T-helper 9 cell (primary cell): ENCODE results near the gene PDCD10.

Source experiments
- DNase-seq: peaks from one replicate; pipeline ENCODE4 v3.0.0-alpha.2; 2020

PDCD10 gene

DNA sequence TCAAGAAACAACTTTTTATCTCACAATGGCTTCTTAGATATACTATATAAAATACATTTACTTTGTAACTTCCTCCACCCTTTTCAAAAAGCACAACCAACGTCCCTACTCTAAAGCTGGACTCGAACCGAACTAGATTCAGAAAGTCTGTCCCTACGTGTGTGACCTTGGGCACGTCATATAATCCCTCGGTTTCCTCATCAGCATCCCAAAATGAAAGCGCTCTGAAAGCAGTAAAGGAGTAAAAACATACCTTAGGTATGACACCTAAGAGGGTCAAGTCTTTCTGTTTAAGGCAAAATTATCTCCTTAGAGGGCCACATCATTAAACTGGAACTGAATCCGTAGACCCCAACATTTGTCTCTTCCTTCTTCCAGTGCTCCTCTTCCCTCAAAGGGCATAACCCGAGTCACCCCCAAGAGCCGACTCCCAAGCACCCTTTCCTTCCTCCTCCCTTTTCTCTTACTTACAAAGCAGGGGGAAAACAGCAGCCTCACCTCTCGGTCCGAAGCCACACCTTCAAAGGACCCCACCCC lies 663 bp downstream of the PDCD10 start:
- no peak for DNase-seq

DNA sequence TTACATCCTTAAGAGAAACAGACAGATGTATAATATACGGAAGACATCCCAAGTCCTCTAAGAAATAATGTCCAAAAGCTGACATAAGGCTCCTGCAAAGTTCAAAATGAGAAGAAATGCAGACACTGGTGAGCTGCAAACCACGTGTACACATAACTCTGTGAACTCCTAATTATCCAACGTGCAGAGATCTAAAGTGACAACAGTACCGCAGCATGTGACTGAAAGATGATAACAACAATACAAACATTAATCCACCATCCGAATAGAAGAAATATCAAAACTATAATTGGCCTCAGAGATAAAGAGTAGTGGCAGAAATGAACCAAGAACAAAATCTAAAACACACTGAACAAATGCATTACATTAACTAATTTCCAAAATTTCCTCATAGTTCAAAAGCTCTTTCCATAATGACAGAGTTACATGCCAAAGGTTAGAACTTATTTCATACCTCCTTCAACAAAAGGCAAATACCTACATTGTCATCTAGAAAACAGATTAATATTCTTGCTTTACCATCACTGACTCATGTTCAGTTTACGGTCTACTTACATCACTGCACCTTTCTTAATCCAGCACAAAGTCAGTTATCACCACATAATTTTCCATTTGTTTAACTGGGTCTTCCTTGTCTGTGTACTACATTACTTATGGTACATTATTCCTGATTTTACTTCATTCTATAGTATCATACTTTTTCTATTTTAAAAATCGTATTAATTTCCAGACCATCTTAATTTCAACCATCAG lies 2.2 kb downstream of the PDCD10 start:
- no peak for DNase-seq

DNA sequence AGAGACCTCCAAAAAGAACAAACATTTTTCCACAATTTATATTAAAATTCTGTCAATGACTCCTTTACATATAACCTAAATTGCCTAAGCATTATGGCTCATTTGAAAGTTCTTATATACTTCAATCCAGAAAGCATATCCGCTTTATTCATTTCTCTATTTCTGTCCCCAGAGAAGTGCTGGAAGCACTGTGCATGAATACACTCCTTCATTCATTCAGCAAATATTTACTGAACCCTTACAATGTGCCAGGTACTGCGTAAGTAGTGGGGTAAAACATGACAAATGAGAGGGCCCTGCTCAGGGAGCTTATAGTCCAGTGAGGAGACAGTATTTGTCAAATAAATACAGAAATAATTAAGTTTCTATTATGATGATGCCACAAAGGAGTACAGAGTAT lies 3.3 kb downstream of the PDCD10 start:
- no peak for DNase-seq

DNA sequence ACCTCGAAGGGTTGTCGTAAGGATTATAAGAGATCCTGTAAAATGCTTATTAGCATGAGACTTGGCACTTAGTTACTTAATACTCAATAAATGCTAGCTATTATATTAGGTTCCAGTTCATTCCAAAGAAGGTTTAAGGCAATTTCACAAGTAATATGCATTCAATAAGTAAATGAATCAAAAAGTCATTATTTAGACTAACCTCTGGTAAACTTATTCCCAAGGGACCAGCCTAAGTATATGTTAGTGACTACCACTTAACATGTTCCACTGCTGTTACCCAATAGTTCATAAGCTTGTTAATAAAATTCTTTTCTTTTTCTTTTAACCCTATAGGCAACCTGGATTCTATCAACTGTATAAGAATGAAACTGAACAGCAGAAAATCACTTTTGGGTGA lies 5.1 kb downstream of the PDCD10 start:
- no peak for DNase-seq

DNA sequence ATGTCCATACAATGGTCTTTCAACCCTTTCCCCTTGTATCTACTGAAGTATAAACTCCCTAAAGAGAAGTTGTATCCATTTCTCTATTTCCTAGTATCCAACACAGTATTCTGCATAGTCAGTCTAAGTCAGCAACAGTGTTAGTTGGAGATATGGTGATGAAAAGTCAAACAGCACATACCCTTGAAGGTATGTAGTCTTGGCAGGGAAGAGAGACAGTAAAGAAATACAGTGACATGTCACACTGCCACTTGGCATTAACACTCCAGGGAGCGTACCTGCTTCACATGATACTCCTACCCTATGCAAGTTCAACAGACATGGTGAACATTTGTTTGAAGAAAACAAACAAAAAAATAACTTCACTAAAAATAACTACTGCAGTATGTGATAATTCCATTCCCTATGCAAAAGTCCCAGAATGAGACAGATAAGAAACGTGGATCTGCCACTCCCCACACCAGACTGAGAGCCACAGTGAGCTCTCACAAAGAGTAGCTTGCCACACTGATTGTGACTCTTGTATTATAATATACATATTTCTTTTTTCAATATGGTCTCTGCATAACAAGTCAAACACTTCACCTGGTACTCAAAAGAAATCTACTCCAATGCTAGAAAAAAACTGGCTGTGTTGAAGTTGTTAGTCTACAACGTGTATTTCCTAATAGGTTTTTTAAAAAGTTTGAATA lies 5.9 kb downstream of the PDCD10 start:
- DNase-seq, result no peak

DNA sequence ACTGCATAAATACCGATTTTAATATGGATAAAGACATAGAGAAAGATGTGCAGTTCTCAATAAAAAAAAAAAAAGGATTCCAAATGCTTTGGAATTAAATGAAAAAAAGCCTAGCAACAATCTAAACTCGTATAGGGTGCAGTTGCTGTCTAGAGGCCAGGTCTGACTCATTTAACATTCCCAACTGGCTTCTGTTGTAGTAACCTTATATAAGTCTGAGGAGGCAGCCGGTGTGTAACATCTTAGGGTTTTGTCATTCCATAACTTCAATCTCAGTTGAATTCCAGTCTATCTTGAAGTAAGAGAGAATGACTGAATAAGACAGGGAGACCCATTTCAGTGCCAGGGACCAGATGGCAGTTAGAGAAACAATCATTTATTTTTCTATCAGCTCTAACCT lies 6.5 kb downstream of the PDCD10 start:
- no peak for DNase-seq

DNA sequence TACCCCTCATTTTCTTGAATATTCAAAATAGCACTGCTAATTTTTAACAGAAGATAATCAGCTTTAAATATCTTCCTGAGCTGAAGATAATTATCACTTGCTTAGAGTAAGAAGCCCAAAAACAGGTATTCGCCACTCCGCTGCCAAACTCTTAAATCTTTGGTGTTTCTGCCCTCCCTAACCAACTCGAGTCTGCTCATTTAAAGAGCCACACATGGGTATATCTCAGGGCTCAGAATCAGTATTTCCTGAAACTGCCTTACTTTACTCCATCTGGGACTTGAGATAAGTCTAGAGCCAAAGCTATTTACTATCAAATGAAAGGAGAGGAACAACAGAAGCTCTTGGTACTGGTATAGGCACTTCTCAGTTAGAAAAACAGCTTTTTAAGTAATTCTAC lies 10.8 kb downstream of the PDCD10 start:
- no peak for DNase-seq

DNA sequence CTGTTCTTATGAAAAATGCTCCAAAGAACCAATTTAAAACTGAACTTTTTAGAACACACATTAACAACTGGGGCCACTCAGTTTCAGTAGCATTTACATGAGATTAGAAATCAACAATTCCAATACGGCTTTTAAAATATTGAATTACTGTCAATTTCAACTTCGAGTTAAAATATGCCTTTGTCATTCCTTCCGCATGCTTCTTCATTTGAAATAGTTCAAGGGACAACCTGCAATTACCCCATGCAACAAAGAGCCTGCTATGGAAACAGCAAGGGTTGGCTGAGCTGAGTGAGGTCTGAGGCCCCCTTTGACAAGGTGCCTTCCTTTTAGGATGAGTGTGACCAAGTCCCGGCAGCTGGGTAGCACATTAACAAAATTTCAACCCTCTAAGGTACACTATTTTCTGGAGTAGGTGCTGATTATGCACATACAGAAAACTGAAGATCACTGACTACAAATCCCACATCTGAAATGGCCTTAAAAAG lies 11.6 kb downstream of the PDCD10 start:
- DNase-seq, result no peak

DNA sequence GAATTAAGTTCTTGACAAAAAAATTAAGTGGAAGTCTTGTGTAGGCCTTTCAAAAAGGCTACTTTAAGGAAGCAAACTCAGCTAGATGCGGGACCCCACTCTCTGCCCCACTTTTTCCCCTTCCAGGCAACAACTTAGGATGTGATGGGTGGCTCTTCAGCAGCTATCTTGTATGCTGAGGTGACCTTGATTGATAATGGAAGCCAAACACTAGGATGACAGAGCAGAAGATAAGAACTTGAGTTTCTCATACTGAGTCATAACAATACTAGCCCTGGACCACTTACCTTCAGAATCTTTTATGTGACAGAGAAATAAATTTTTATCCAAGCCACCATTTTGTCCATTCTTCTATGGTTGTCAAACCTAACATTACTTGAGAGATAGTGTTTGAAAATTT lies 16.1 kb downstream of the PDCD10 start:
- DNase-seq, result no peak

DNA sequence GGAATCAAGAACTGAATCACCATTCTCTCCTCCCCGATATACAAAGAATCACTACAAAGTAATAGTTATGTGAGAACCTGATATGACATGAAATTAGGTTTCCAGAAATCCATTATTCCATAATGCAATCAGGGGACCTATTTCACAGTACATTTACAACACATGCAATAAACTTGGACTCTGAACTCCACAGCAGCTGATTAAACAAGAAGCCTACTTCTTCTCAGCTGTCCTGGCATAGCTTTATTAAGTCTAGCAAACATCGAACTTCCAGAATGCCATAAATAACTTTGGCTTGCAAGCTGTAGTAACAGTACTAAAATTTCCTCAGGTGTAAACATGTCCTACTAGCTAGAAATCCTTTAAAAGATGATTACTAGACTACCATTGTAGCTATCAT lies 17.8 kb downstream of the PDCD10 start:
- DNase-seq, result no peak

DNA sequence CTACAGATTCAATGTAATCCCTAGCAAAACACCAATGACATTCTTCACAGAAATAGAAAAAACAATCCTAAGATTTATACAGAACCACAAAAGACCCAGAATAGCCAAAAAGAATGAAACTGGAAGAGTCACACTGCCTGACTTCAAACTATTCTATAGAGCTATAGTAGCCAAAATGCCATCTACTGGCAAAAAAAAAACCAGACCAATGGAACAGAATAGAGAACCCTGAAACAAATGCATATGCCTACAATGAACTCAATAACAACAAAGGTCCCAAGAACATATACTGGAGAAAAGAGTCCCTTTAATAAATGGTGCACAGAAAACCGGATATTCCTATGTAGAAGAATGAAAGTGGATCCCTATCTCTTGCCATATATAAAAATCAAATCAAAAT lies 19.8 kb downstream of the PDCD10 start:
- DNase-seq, result no peak

DNA sequence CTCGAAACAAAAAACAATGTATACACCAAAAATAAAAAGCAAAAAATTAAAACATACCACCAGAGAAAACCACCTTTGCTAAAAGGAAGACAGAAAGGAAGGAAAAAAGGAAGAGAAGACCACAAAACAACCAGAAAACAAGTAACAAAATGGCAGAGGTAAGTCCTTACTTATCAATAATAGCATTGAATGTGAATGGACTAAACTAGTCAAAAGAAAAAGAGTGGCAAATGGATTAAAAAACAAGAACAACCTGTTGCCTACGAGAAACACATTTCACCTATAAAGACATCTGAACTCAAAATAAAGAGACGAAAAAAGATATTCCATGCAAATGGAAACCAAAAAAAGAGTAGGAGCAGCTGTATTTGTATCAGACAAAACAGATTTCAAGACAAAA lies 22.2 kb downstream of the PDCD10 start:
- no peak for DNase-seq

DNA sequence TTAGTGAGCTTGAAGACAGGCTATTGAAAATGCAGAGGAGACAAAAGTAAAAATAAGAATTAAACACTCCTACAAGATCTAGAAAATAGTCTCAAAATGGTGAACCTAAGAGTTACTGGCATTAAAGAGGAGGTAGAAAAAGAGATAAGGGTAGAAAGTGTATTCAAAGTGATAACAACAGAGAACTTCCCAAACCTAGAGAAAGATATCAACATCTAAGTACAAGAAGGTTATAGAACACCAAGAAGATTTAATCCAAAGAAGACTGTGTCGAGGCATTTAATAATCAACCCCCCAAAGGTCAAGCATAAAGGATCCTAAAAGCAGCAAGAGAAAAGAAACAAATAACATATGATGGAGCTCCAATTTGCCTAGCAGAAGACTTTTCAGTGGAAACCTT lies 23.3 kb downstream of the PDCD10 start:
- DNase-seq, result no peak

DNA sequence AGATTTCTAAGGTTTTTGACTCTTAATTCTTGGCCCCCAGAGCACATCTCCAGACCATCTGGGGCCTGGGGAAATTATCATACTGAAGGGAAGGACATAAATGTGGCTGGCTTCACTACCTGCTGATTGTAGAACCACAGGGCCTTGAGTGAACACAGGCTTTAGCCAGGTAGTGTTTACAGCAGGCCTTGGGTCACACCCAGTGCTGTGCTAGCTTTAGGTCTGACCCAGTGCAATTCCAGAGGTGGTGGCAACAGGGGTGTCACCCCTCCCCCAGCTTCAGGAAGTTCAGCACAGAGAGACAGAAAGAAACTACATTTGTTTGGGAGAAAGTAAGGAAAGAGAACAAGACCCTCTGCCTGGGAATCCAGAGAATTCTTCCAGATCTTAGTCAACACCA lies 24.1 kb downstream of the PDCD10 start:
- DNase-seq, result no peak

DNA sequence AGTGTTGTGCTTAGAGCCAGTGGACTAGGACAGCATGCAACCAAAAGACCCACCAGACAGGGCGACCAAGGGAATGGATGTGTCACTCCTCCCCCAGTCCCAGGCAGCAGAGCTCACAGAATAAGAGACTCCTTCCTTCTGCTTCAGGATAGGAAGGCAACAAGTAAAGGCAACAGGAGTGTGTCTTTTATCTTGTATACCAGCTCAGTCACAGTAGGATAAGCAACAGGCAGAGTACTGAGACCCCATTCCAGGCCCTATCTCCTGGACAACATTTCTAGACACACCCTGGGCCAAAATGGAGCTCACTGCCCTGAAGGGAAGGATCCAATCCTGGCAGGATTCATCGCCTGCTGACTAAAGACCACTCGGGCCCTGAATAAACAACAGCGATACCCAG lies 25.0 kb downstream of the PDCD10 start:
- no peak for DNase-seq

DNA sequence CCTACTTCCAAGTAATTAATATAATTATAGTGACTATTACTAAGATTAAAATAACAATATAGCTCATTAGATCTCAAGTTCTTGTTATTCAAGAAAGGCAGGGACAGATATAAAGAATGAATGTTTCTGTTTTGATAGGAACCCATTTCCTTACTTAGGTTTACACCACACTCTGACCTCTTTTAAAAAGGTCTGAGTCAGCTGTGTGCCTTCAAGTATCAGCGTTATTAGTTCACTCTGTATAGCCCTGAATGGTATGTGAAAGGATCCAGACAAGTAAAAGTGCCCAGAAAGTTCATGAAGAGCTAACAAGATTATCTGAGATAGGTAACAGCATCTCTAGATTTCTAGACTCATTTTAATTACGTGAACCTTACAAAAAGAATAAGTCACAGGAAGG lies 28.9 kb downstream of the PDCD10 start:
- no peak for DNase-seq

DNA sequence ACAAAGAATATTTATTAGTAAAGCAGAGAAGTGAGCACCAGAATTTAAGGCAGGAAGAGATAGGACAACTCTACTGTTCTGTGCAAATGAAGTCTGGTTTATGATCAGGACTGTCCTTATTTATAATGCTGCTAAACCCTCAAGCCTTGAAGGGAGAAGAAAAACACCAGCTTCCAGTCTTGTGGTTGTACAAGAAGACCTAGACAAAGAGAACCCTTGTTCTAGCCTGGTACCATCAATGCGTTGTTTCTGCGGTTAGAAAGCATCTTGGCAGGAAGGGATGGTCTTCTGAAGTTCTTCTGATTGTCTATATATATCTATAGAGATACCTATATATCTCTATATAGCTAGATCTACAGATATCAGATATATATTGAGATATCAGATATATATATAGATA lies 33.8 kb downstream of the PDCD10 start:
- no peak for DNase-seq

DNA sequence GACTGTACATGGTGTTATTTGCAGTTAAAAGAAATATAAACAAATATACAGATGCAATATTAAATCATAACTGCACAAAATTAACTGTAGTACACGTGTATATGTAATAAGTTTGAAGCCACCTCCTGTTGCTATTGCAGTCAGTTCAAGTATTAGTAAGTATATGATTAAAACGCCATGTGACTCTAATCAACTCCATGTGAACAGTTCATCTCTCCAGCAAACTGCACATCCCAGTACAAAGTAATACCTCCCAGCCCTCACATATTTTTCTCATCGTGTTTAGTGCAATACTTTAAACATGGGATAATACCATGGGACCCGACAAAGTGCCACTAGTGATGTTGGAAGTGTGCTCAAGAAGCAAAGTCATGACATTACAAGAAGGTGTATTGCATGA lies 34.6 kb downstream of the PDCD10 start:
- DNase-seq, result no peak

DNA sequence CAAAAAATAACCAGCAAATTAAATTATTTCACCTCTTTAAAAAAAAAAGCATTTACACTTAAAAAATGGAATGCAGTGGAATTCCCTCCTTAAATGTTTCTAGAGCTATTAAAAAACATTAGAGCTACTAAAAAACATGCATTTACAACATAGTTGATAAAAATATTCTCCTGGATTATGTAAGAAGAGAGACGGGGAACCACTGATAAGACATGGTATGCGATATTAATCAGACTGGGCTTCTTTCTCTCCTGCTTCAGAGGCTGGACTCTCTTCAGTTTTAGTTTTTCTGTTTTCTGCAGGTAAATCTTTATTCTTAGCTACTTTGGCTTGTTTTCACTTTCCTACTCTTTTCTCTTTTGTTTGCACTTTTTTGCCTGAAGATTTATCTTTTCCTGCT lies 40.6 kb downstream of the PDCD10 start:
- DNase-seq, result no peak

DNA sequence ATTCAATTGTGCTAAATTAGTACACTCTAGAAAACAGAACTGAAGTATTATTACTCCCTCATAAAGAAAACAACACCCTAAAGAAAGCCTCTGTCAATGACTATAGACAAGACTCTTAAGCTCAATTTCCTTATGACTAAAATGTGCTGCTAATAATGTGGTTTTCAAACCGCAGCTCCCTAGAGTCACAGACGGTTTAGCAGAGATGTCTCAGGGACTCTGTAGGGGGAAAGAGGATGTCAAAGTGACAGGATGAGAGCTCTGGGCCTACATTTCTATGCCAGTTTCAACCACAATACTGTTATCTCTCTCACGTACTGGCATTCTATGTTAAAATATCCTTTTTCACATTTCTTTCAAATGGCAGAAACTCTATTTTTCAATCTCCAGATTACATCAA lies 43.3 kb downstream of the PDCD10 start:
- DNase-seq, result no peak

DNA sequence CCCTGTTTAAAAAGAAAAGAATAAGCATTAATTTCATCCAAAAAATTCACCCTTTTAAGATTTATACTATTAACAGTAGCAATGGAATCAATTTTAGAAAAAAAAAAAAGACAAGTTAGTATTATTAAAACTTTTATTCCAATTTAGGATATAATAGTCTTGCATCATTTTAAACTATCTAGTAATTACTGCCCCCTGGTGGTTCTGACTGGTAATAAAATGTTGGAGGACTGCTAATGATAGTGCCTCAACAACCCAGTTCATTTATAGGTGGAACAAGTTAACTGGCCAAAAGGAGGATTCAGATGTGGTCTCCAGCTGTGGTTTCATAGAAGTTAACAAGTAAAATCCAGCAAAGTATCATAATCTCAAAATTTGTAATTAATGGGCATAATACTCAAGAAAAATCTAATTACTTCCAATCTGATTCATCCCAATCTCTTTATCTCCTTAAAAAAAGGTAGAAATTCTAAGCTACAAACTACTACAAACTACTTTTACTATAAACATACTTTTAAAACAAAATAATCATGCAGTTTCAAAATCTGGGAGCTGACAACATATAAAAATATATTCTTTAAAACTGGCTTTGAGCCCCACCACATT lies 50.2 kb downstream of the PDCD10 start:
- peak; percentile 22 for DNase-seq

DNA sequence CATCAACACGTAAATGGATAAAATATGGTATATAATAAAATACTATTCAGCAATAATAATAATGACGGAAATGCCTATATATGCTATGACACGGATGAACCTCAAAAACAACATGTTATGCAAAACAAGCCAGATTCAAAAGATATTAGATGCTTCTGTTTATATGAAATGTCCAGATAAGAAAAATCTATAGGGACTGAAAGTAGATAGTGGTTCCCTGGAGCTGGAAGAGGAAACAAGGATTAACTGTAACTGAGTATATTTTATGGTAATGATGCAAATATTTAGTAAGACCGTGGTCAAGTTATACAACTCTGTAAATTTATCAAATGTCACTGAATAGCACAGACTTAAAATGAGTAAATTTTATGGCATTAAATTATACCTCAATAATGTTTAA lies 55.2 kb downstream of the PDCD10 start:
- DNase-seq, result no peak

DNA sequence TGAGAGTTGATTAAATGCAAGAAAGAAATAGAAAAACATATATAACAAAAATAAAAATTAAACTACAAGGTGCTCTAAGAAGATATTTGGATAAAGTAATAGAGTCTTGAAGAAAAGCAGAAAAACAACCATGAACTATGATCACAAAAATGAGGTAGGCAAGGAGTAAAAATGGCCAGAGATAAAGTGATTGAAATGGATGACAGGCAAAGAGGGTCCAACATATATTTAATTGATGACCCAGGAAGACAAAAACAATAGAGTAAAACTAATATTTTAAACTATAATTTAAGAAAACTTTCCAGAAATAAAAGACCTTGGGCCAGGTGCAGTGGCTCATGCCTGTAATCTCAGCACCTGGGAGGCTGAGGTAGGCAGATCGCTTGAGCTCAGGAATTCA lies 58.8 kb downstream of the PDCD10 start:
- DNase-seq, result no peak

DNA sequence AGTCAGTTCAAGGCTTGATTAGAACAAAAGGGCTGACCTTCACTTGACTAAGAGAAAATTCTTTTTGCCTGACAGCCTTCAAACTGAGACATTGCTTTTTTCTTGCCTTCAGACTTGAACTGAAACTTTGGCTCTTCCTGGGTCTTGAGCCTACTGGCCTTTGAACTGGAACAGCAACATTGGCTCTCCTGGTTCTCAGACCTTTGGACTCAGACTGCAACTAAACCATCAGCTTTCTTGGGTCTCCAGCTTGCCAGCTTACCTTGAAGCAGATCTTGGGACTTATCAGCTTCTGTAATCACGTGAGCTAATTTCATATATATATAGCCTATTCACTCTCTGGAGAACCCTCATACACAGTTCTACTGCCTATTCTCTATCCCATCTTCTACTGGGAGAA lies 61.5 kb downstream of the PDCD10 start:
- DNase-seq, result no peak
